ENCODE measurements around the gene TBC1D4.

GRCh38 chr13:75485286-75486062 lies 3.5 kb upstream of the TBC1D4 start:
- TF ChIP-seq, protein P1, sequence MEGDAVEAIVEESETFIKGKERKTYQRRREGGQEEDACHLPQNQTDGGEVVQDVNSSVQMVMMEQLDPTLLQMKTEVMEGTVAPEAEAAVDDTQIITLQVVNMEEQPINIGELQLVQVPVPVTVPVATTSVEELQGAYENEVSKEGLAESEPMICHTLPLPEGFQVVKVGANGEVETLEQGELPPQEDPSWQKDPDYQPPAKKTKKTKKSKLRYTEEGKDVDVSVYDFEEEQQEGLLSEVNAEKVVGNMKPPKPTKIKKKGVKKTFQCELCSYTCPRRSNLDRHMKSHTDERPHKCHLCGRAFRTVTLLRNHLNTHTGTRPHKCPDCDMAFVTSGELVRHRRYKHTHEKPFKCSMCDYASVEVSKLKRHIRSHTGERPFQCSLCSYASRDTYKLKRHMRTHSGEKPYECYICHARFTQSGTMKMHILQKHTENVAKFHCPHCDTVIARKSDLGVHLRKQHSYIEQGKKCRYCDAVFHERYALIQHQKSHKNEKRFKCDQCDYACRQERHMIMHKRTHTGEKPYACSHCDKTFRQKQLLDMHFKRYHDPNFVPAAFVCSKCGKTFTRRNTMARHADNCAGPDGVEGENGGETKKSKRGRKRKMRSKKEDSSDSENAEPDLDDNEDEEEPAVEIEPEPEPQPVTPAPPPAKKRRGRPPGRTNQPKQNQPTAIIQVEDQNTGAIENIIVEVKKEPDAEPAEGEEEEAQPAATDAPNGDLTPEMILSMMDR (IDR thresholded peaks at IDR 0.05) = no peak
- TF ChIP-seq POLR2A (IDR thresholded peaks at IDR 0.05) = no peak

Measured in uterus (tissue), 2 donors.